Measurements from ENCODE around the gene RBP3. TPM values are rescaled to one million over a fixed set of nuclear protein-coding genes. Genes with fewer than 3 reads are reported as not detected.

The RBP3 gene
- total and polyA plus RNA-seq, 2 donors from 2014 or later = not detected

DNA sequence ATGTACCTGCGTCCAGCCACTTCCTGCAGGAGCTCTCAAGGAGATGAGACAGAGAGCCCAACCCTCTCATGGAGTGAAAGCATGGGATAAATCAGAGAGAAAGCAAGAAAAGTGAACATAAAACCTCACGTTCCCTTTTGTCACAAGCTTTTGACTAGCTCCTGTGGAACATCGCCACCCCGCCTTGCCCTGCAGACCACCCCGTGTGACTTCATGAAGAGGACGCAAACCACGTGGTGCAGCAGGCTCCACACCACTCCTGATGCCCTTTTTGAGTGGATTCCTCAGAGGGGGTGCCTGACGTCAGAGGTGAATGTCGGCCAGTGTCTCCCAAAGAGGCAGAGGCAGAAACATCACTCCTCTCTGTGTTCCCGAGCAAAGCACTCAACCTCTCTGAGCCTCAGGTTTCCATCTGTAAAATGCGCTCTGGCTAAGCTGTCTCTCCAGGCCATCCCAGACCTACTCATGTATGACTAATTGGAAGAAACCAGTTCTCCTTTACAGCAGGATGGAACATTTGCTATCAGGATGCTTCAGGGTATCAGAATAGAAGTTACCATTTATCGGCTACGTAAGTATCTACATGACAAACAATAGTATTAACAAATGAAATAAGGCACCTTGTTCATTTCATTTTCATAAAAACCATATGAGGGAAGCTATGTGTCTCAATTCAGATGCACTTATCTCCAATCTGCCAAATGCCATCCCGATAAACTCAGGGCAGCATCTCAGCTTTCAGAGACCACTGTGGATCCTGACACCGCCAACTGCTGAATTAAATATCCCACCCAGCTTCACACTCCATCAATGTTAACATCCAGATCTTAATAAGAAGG, 30.7 kb downstream of the RBP3 start:
- intact Hi-C loops (cut with DNase I) = no loop called here
- H3K27ac ChIP-seq (ENCODE audit: low read depth in 2 of 2, low read length in 2 of 2) = no peak overlapping the region
- DNase-seq = peak in 1 of 5 donors; percentile 8
- no peak overlapping the region for H3K4me3 ChIP-seq (ENCODE audit: low read length in 3 of 3)
- no peak for FAIRE-seq
- H3K36me3 ChIP-seq (ENCODE audit: control insufficient read depth in 2 of 3, insufficient read depth in 3 of 3, low read length in 3 of 3) = no peaks in the 10 kb centered on the region
- H3K27me3 ChIP-seq (ENCODE audit: control insufficient read depth, insufficient read depth, low read length) = no peaks in the 10 kb centered on the region
- H3K4me1 ChIP-seq (ENCODE audit: control insufficient read depth in 2 of 3, insufficient read depth in 2 of 3, low read depth in 1 of 3, low read length in 3 of 3) = peaks cover 0 to 7% (median 0%) of the 10 kb centered on the region in 3 donors
- TF ChIP-seq, protein P1, sequence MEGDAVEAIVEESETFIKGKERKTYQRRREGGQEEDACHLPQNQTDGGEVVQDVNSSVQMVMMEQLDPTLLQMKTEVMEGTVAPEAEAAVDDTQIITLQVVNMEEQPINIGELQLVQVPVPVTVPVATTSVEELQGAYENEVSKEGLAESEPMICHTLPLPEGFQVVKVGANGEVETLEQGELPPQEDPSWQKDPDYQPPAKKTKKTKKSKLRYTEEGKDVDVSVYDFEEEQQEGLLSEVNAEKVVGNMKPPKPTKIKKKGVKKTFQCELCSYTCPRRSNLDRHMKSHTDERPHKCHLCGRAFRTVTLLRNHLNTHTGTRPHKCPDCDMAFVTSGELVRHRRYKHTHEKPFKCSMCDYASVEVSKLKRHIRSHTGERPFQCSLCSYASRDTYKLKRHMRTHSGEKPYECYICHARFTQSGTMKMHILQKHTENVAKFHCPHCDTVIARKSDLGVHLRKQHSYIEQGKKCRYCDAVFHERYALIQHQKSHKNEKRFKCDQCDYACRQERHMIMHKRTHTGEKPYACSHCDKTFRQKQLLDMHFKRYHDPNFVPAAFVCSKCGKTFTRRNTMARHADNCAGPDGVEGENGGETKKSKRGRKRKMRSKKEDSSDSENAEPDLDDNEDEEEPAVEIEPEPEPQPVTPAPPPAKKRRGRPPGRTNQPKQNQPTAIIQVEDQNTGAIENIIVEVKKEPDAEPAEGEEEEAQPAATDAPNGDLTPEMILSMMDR (IDR thresholded peaks at IDR 0.05; ENCODE audit: borderline replicate concordance, extremely low read depth, insufficient read depth) = no peak
- H3K9ac ChIP-seq (ENCODE audit: low read length in 3 of 3) = no peak overlapping the region
- H3K9me3 ChIP-seq (ENCODE audit: control insufficient read depth in 2 of 3, insufficient read depth in 1 of 3, low read length in 3 of 3) = no peaks in the 10 kb centered on the region

DNA sequence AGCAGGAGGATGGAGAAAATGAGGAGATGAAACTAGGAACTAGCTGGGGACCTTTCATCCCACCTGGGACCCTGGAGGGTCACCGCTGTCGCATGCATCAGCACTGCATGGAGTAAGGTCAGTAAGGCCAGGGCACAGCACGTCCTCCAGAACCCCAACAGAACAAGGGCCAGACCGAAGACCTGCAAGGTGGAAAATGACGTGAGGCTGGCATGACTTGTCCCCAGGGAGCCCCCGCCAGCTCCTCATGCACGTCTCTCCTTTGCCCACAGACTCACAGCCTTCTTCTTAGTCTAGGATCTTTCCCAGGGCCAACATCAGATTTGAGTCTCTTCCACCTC, 31.3 kb downstream of the RBP3 start:
- no peak overlapping the region for H3K4me3 ChIP-seq (ENCODE audit: low read length in 3 of 3)
- no peak overlapping the region for H3K27ac ChIP-seq (ENCODE audit: low read depth in 2 of 2, low read length in 2 of 2)
- no peaks in the 10 kb centered on the region for H3K27me3 ChIP-seq (ENCODE audit: control insufficient read depth, insufficient read depth, low read length)
- DNase-seq (peak in 1 of 5 donors; percentile 1), FAIRE-seq (no peak)
- H3K9me3 ChIP-seq (ENCODE audit: control insufficient read depth in 2 of 3, insufficient read depth in 1 of 3, low read length in 3 of 3) = no peaks in the 10 kb centered on the region
- intact Hi-C loops (cut with DNase I) = no loop called here
- H3K4me1 ChIP-seq (ENCODE audit: control insufficient read depth in 2 of 3, insufficient read depth in 2 of 3, low read depth in 1 of 3, low read length in 3 of 3) = peaks cover 0 to 9% (median 0%) of the 10 kb centered on the region in 3 donors
- H3K36me3 ChIP-seq (ENCODE audit: control insufficient read depth in 2 of 3, insufficient read depth in 3 of 3, low read length in 3 of 3) = no peaks in the 10 kb centered on the region
- TF ChIP-seq, protein P1 (IDR thresholded peaks at IDR 0.05; ENCODE audit: borderline replicate concordance, extremely low read depth, insufficient read depth) = no peak
- no peak overlapping the region for H3K9ac ChIP-seq (ENCODE audit: low read length in 3 of 3)

DNA sequence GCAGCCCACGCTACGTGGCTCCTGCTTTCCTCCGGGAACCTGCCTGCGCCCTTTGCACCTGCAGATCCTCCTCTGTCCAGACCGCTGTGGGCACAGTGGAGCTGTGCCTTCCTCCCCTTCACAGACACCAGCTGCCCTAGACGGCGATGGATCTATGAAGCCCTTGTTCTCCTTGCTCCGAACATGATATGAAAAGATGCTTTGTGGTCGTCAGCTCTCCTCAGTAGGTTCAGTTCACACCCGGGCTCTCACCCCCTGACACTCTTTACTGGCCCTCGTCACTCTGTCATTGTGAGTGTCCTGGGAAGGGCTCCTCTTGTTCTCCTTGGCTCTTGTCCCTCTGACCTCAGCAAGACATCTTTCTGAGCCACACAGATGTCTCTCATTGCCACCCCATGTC, 31.7 kb downstream of the RBP3 start:
- peak in 1 of 5 donors; percentile 7 for DNase-seq
- intact Hi-C loops (cut with DNase I) = loop anchor here (5.0 kb wide), 1 partner anchor 1098 kb away; no protein-coding TSS in a partner anchor
- FAIRE-seq = no peak
- Histone ChIP-seq H3K9ac (ENCODE audit: low read length in 3 of 3) (no peak overlapping the region), H3K27me3 (ENCODE audit: control insufficient read depth, insufficient read depth, low read length) (no peaks in the 10 kb centered on the region), H3K27ac (ENCODE audit: low read depth in 2 of 2, low read length in 2 of 2) (no peak overlapping the region), H3K4me3 (ENCODE audit: low read length in 3 of 3) (no peak overlapping the region), H3K36me3 (ENCODE audit: control insufficient read depth in 2 of 3, insufficient read depth in 3 of 3, low read length in 3 of 3) (no peaks in the 10 kb centered on the region), H3K4me1 (ENCODE audit: control insufficient read depth in 2 of 3, insufficient read depth in 2 of 3, low read depth in 1 of 3, low read length in 3 of 3) (peaks cover 0 to 9% (median 1%) of the 10 kb centered on the region in 3 donors), H3K9me3 (ENCODE audit: control insufficient read depth in 2 of 3, insufficient read depth in 1 of 3, low read length in 3 of 3) (no peaks in the 10 kb centered on the region)
- TF ChIP-seq, protein P1 (IDR thresholded peaks at IDR 0.05; ENCODE audit: borderline replicate concordance, extremely low read depth, insufficient read depth) = no peak

All from kidney (tissue), 14 donors.